AG20443 (cell line): ENCODE results near the gene CYP2A6.
A peak's percentile ranks its signal among the peaks of the same experiment; 100 is the strongest.
"Not testable (repeated sequence)": the region's sequence is repeated elsewhere in the genome, so short reads cannot be mapped to it uniquely, and the experiment has no call there.

Experiments used
- DNase-seq: peaks from one replicate; pipeline ENCODE4 v3.0.0; 2012; ENCODE audit warnings: low spot score, mixed read lengths

CYP2A6 gene

DNA sequence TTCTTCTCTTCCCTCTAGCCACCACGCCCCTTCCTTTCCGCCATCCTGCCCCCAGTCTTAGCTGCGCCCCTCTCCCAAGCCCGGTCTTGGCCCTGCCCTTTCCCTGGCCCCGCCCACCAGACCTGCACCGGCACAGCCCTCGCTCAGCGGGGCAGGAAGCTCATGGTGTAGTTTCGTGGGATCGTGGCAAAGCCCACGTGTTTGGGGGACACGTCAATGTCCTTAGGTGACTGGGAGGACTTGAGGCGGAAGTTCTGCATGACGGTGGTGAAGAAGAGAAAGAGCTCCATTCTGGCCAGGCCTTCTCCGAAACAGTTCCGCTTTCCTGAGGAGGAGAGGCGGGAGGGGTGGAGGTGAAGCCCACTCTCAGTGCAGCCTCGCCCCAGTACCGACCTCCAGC is 6.6 kb downstream of the CYP2A6 start:
- DNase-seq: not testable (repeated sequence)

DNA sequence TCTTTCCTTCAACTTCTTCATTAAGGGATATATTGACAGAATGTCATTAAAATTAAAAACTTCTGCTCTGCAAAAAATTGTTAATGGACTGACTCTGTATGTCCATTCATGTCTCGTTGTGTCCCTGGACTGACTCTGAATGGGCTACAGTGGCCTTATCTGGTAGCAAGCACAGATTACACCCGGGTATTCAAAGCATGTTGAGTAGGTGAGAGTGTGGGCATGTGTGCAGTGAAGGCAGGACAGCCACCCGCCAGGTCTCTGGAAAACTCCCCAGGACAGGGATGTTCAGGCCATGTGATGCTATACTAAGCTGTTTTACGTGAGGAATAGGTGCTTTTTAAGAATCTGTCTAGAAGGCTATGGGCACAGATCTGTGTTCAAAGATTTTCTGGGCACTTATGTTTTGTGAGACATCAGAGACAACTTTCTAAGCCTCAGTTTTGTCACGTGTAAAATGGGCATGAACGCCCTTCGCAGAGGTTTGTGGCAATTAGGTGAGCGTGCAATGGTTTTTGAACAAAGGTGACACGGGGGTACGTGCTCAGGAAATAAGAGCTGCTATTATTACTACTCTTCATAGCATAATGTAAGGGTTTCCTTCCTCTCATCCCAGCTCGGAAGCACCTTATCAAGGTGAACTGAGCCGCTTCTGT is 7.1 kb downstream of the CYP2A6 start:
- DNase-seq: not testable (repeated sequence)

DNA sequence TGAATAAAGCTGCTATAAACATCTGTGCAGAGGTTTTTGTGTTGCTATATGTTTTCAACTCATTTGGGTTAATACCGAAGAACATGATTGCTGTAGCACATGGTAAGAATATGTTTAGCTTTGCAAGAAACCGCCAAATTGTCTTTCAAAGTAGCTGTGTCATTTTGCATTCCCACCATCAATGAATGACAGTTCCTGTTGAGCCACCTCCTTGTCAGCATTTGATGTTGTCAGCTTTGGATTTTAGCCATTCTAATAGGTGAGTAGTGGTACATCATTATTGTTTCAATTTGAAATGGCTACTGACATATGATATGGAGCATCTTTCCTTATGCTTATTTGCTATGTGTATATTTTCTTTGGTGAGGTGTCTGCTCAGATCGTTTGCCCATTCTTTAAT is 8.2 kb downstream of the CYP2A6 start:
- DNase-seq: not testable (repeated sequence)

DNA sequence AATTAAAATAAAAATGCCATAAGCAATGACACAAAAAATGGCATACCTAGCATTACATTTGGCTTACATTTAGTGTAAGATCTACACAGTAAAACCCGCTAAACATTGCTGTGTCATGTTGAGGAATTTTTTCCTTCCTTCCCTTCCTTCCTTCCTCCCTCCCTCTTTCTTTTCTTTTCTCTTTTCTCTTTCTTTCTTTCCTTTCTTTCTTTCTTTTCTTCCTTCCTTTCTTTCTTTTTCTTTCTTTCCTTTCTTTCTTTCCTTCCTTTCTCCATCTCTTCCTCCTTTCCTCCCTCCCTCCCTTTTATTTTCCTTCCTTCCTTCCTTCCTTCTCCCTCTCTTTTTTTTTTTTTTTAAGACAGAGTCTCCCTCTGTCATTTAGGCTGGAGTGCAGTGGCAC is 11.8 kb downstream of the CYP2A6 start:
- not testable (repeated sequence) for DNase-seq

DNA sequence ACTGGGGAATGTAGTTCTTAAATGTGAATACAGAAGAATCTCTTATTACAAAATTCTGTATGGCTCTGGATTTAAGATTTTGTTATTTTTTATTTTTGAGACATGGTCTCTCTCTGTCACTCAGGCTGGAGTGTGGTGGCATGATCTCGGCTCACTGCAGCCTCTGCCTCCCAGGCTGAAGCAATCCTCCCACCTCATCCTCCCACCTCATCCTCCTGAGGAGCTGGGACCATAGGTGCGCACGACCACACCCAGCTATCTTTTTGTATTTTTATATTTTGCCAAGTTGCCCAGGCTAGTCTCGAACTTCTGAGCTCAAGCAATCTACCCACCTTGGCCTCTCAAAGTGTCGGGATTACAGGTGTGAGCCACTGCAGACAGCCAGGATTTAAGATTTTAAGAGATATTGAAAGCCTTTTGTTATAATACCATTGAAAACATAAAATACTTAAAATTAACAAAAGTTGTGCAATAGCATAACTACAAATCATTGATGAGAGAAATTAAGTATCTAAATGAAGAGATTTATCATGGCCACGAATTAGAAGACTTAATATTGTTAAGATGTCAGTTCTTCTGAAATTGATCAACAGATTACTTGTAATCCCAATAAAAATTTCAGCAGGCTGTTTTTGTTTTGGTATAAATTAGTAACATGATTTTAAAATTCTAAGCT is 13.4 kb downstream of the CYP2A6 start:
- DNase-seq: no peak

DNA sequence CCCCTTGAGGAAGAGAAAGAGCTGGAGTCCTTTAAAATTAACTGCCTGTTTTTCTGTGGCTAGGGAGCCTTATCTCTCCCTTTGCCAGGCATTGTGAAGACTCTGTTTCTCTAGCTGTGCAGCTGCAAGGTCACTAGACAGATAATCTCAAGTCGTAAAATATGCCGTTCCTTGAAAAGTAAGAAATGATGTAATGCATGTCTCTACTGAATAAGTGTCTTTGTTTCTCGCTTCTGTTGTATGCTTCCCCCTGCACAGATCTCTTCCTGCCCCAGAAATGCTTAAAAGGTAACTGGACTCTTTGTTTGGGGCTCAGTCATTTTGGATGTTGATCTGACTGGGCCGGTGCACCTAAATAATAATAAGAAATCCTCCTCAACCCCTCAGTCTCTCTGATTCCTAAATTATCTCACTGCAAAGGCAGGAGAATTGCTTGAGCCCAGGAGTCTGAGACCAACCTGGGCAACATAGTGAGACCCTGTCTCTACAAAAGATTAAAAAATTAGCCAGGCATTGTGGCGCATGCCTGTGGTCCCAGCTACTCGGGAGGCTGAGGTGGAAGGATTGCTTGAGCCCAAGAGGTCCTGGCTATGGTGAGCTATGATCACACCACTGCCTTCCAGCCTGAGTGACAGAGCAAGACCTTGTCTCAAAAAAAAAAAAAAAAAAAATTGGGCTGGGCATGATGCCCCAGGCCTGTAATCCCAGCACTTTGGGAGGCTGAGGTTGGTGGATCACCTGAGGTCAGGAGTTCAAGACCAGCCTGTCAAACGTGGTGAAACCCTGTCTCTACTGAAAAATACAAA is 16.3 kb downstream of the CYP2A6 start:
- DNase-seq: not testable (repeated sequence)

DNA sequence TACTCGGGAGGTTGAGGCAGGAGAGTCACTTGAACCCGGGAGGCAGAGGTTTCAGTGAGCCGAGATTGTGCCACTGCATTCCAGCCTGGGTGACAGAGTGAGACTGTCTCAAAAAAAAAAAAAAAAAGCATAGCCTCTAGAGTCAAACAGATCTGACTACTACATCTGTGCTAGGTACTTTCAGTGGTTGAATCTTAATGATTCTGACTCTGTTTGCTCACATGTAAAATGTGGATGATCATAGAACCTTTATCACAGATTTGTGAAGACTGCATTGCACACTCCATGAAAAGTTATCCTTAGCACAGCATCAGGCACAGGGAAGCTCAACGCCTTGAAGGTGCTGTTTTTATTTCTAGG is 17.8 kb downstream of the CYP2A6 start:
- not testable (repeated sequence) for DNase-seq

DNA sequence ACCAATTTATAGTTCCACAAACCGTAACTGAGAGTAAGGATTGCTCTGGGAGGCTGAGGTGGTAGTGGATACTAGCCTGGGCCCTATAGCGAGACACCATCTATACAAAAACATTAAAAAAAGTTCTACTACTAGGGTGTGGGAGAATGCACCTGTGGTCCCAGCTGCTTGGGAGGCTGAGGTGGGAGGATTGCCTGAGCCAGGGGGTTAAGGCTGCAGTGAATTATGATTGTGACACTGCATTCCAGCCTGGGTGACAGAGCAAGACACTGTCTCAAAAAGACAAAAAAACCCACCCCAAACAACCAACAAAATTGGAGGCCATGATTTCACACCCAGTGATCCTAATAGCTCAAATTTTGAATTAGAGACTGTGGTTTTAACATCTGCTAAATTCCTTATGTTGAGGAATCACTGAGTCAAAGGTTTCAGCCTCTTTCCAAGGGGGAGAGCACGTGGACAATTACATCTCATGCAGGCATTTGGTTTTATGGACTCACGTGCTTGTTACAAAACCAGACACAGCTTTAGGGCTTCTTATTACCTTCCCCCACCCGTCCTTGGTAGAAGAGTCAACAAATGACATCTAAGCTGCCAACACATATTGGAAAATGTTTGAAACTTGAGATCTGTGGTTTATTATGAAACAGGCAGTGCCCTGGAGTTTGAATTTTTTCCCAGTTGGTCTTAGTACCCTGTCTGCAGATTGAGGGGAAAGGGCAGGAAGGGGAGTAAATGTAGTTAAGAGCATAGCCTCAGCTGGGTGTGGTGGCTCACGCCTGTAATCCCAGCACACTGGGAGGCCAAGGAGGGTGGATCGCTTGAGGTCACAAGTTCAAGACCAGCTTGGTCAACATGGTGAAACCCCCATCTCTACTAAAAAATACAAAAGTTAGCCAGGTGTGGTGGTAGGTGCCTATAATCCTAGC is 18.5 kb downstream of the CYP2A6 start:
- DNase-seq: peak; percentile 84

DNA sequence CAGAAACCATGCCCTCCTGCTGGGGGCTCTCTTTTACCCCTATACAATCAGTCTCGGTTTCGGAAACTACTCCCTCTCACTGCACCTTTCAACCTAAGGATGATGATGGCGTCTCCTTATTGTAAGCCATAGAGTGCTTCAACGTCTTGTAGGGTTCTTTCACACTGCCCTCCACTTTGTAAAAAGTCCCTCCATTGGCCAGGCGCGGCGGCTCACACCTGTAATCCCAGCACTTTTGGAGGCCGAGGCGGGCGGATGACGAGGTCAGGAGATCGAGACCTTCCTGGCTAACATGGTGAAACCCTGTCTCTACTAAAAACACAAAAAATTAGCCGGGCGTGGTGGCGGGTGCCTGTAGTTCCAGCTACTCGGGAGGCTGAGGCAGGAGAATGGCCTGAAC is 19.5 kb downstream of the CYP2A6 start:
- not testable (repeated sequence) for DNase-seq

DNA sequence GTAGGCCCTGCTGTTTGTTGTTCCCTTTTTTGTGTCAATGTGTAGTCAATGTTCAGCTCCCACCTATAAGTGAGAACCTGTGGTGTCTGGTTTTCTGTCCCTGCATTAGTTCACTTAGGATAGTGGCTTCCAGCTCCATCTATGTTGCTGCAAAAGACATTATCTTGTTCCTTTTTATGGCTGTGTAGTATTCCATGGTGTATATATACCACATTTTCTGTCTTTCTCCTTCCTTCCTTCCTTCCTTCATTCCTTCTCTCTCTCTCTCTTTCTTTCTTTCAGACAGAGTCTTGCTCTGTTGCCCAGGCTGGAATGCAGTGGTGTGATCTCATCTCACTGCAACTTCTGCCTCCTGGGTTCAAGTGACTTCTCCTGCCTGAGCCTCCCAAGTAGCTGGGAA is 21.0 kb downstream of the CYP2A6 start:
- DNase-seq: no peak

DNA sequence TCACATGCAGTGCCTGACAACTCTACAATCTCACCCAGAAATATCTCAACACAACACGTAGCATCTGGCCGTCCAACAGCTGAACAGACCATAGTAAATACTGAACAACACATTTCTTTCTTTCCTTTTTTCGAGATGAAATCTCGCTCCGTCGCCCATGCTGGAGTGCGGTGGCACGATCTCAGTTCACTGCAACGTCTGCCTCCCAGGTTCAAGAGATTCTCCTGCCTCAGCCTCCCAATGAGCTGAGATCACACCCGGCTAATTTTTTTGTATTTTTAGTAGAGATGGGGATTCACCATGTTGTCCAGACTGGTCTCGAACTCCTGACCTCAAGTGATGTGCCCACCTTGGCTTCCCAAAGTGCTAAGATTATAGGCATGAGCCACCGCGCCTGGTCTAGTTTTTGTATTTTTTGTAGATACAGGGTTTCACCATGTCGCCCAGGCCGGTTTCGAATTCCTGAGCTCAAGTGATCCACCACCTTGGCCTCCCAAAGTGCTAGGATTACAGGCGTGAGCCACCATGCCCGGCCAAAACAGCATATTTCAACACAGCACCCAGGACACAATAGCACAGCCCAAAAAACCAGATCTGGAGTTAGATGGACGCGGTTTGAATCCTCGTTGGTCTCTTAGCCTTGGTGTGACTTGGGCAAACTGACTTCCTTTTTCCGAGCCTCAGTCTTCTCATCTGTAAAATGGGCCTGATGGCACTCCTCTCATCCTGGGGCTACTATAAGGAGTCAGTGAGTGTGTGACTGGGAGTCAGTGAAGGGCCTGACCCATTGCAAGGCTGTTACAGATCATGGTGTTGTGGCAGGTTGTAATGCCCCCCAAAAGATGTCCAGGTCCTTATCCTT is 22.6 kb downstream of the CYP2A6 start:
- DNase-seq: no peak

DNA sequence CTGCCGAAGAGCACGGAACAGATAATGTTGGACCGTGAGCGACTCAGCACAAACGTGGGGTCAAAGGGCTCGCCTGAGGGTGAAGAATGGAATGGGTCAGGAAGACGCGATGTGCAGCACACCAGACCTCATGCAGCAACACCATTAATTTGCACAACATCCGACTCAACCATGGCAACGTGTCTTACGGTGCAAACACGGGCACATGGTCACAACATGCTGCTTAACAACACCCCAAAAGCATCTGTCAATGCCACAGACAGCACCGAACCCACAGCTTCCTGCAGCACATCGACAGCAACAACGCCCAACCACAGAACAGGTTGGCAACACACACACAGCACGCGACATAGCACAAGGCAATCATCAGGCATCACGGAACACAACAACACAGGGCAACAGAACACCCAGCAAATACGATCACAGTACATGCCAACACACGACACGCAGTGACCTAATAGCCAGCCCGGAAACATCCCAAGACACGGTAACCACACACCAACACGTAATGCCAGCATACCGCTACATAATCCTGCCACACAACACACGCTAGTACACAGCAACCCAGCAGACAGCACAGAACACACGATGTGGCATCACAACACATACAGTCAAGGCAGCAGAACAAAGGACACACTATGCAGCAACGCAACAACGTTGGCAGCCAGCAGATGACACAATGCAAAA is 23.4 kb downstream of the CYP2A6 start:
- not testable (repeated sequence) for DNase-seq

DNA sequence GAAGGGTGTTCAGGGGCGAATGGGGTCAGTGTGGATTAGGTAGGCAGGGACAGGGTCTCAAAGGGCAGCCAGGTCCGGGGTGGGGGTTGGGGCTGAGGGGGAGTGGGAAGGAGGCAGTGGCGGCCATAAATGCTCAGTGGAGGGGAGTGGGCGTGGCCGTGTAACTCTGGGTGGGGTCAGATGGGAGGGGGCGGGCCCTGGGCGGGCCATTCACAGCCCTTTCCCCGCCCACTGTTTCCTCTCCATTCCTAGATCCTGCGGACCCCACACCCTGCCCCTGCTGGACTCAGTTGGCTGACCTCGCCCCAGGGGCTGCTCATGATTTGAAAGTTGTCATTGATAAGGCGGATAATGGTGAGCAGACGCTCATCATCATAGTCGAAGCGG is 23.9 kb downstream of the CYP2A6 start:
- DNase-seq: not testable (repeated sequence)

DNA sequence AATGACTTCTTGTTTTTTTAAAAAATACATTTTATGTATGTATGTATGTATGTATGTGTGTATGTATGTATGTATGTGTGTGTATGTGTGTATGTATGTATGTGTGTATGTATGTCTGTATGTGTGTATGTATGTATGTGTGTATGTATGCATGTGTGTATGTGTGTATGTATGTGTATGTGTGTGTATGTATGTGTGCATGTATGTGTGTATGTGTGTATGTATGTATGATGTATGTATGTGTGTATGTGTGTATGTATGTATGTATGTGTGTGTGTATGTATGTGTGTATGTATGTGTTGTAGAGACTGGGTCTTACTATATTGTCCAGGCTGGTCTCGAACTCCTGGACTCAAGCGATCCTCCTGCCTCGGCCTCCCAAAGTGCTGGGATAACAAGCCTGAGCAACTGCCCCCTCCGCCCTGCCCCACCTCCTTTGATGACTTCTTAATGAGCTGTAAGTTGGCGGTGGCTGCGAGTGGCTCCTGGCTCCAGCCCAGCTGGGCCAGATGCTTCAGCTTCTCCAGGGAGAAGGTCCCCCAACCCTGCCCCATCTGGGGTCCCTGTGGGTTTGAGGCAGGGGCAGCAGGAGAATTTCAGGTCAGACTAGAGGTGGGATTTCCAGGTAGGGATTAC is 24.7 kb downstream of the CYP2A6 start:
- not testable (repeated sequence) for DNase-seq

DNA sequence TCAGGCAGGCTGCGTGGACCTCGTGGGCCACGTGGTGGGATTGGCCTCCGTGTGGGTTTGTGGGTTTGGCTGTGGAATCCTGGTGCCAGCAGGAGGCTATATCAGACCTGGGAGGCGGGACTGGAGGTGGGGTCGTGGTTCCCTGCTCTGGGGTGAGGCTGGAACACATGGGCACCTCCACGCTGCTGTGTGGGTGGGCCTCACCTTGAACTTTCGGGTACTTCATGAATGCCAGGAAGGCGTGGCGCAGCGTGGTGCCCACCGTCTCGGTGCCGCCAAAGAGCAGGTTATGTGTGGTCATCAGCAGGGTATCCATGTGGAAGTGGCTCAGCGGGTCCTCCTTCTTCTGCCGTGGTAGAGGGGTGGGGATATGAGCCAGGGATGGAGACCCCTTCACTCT is 25.3 kb downstream of the CYP2A6 start:
- DNase-seq: not testable (repeated sequence)

DNA sequence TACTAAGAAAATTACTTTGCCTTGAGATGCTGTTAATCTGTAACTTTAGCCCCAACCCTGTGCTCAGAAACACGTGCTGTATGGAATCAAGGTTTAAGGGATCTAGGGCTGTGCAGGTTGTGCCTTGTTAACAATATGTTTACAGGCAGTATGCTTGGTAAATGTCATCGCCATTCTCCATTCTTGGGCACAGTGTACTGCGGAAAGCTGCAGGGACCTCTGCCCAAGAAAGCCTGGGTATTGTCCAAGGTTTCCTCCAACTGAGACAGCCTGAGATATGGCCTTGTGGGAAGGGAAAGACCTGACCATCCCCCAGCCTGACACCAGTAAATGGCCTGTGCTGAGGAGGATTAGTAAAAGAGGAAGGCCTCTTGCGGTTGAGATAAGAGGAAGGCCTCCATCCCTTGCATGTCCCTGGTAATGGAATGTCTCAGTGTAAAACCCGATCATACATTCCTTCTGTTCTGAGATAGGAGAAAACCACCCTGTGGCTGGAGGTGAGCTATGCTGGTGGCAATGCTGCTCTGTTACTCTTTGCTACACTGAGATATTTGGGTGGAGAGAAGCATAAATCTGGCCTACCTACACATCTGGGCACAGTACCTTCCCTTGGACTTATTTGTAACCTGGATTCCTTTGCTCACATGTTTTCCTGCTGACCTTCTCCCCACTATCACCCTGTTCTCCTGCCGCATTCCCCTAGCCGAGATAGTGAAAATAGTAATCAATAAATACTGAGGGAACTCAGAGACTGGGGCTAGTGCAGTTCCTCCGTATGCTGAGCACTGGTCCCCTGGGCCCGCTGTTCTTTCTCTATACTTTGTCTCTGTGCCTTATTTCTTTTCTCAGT is 27.3 kb downstream of the CYP2A6 start:
- not testable (repeated sequence) for DNase-seq

DNA sequence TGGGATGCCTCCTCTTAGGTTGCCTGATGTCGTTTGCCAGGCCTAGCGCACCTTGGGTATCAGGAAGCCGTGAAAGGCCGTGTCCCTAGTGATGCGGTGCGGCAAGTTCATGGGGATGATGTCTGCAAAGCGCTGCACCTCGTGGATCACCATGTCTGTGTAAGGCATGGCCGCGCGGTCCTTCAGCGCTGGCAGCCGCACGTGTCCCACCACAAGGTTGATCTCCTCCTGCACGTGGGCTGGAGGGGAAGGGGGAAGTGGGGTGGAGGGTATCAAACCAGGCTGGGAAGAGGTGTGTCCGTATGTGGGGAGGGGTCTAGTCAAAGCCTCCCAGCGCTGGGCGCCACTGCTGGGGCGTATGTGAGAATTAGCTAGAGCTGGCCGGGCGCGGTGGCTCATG is 28.1 kb downstream of the CYP2A6 start:
- no peak for DNase-seq

DNA sequence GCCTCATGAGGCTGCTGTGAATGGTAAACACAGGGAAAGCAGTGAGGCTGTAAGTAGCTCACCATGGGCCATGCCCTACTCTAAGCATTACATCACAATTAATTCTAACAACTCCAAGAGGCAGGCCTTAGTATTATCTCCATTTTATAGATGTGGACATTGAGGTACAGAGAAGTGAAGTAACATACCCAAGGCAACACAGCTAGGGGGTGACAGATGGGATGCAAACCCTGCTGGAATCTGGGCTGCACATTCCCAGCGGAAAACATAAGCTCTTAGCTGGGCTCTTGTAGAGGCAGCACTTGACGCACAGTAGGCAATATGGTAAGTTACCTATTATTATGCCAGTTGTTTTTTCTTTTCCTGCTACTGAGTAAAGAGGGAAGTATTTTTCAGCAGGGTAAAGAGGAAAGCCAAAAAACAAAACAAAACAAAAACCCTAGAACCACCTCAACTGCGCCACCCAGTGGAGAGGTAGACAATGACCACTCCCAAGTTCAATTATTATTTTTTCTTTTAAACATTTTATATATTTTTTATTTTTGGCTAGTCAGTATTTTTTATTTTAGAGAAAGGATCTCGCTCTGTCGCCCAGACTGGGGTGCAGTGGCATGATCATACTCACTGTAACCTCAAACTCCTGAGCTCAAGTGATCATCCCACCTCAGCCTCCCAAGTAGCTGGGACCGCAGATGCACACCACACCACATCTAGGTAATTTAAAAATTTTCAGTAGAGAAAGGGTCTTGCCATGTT is 30.6 kb downstream of the CYP2A6 start:
- not testable (repeated sequence) for DNase-seq
